Astrocyte (in vitro differentiated cells and primary cell): ENCODE results near the gene MED9. TPM values are rescaled to one million over a fixed set of nuclear protein-coding genes. Genes with fewer than 3 reads are reported as not detected.

Experiments used
- DNase-seq: peaks from one replicate; pipeline ENCODE4 v3.0.0-alpha.2; 2010; ENCODE audit warnings: low read depth
- FAIRE-seq: peaks from 2 replicates; lab custom pipeline; 2011; peaks lifted over from hg19 to GRCh38; lab: Jason Lieb, UNC
- H2AFZ ChIP-seq: 2 replicates; pipeline ENCODE4 v1.6.0; 2012; ENCODE audit warnings: low read depth, low read length, inconsistent platforms
- H3K27ac ChIP-seq: 2 replicates; pipeline ENCODE4 v1.5.1; 2011; ENCODE audit warnings: low read depth, low read length, inconsistent platforms
- H3K27me3 ChIP-seq: 2 replicates; pipeline ENCODE4 v1.6.0; 2011; ENCODE audit warnings: low read length, inconsistent platforms; ENCODE audit not compliant: insufficient read depth
- H3K36me3 ChIP-seq: 2 replicates; pipeline ENCODE4 v1.5.1; 2011; ENCODE audit warnings: low read length, inconsistent platforms; ENCODE audit not compliant: insufficient read depth
- H3K4me1 ChIP-seq: 2 replicates; pipeline ENCODE4 v1.5.1; 2011; ENCODE audit warnings: low read length, inconsistent platforms; ENCODE audit not compliant: insufficient read depth
- H3K4me2 ChIP-seq: 2 replicates; pipeline ENCODE4 v1.6.0; 2012; ENCODE audit warnings: low read length, inconsistent platforms
- H3K4me3 ChIP-seq: 2 replicates; pipeline ENCODE4 v1.5.1; 2011; ENCODE audit warnings: low read depth, mild to moderate bottlenecking, low read length, inconsistent platforms; ENCODE audit not compliant: insufficient read depth
- H3K79me2 ChIP-seq: 2 replicates; pipeline ENCODE4 v1.6.0; 2012; ENCODE audit warnings: mild to moderate bottlenecking, low read length, inconsistent platforms; ENCODE audit not compliant: insufficient read depth
- H3K9ac ChIP-seq: 2 replicates; pipeline ENCODE4 v1.6.0; 2012; ENCODE audit warnings: mild to moderate bottlenecking, low read length, inconsistent platforms
- H3K9me3 ChIP-seq: 2 replicates; pipeline ENCODE4 v1.5.1; 2012; ENCODE audit warnings: low read depth, mild to moderate bottlenecking, low read length, inconsistent platforms; ENCODE audit not compliant: insufficient read depth
- H4K20me1 ChIP-seq: 2 replicates; pipeline ENCODE4 v1.6.0; 2012; ENCODE audit warnings: low read length, inconsistent platforms; ENCODE audit not compliant: insufficient read depth
- H3K27ac Mint-ChIP-seq: one replicate; pipeline ENCODE4 v1.8.0; 2021; ENCODE audit warnings: mild to moderate bottlenecking, mixed read lengths; ENCODE audit not compliant: unreplicated experiment
- H3K27me3 Mint-ChIP-seq: one replicate; pipeline ENCODE4 v1.8.0; 2021; ENCODE audit warnings: low read depth, mixed read lengths; ENCODE audit not compliant: unreplicated experiment
- H3K36me3 Mint-ChIP-seq: one replicate; pipeline ENCODE4 v1.8.0; 2021; ENCODE audit warnings: low read depth, mixed read lengths; ENCODE audit not compliant: unreplicated experiment
- H3K4me1 Mint-ChIP-seq: one replicate; pipeline ENCODE4 v1.8.0; 2021; ENCODE audit warnings: low read depth, mixed read lengths; ENCODE audit not compliant: unreplicated experiment
- H3K4me3 Mint-ChIP-seq: one replicate; pipeline ENCODE4 v1.8.0; 2021; ENCODE audit warnings: mild to moderate bottlenecking, moderate library complexity, mixed read lengths; ENCODE audit not compliant: unreplicated experiment
- H3K9me3 Mint-ChIP-seq: one replicate; pipeline ENCODE4 v1.8.0; 2021; ENCODE audit warnings: mild to moderate bottlenecking, mixed read lengths; ENCODE audit not compliant: unreplicated experiment
- EZH2 ChIP-seq: IDR thresholded peaks from 2 replicates; pipeline ENCODE4 v1.6.1; 2012; ENCODE audit warnings: mild to moderate bottlenecking, low read length, inconsistent platforms; ENCODE audit not compliant: insufficient read depth
- total RNA-seq: library from RNA; stranded (reverse); gene quantifications from 2 replicates; pipeline ENCODE4 v1.2.1, GENCODE V29; 2021
- TF ChIP-seq, protein P1 (sequence below): IDR thresholded peaks from 2 replicates; pipeline ENCODE4 v1.5.1; 2011; ENCODE audit warnings: low read depth, mild to moderate bottlenecking, inconsistent platforms, low read length, moderate library complexity; ENCODE audit not compliant: insufficient read depth

Gene MED9
- total RNA-seq, 1 donor from 2014 or later, result 9.4 TPM

DNA sequence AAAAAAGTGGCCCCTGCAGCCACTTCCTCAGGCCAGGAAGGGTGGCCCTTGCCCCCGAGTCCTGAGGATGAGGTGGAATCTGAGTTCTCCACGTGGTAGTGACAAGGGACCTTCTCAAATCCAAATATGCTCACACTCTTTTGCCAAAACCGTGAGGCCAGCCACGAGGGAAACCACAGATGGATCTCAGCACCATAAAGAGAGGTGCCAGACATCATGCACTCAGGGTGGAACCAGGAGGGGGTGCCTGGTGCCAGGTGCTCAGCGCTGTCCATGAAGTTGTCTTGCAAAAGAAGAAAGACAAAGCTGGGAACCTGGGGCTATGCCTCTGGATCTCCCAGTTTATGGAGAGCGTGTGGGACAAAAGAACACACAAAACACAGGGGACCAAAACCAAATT lies 45.2 kb upstream of the MED9 start:
- no peaks in the 10 kb centered on the region for H3K9me3 ChIP-seq
- H3K4me1 ChIP-seq, result peaks cover 15% of the 10 kb centered on the region
- H3K27ac ChIP-seq, result no peak overlapping the region
- Mint-ChIP-seq H3K4me1 (peaks cover 10% of the 10 kb centered on the region), H3K27me3 (peaks cover 37% of the 10 kb centered on the region), H3K36me3 (no peaks in the 10 kb centered on the region), H3K27ac (no peak overlapping the region), H3K4me3 (no peak overlapping the region), H3K9me3 (peaks cover 13% of the 10 kb centered on the region)
- H2AFZ ChIP-seq, result no peak overlapping the region
- DNase-seq, result no peak
- no peak for TF ChIP-seq EZH2
- TF ChIP-seq, protein P1, sequence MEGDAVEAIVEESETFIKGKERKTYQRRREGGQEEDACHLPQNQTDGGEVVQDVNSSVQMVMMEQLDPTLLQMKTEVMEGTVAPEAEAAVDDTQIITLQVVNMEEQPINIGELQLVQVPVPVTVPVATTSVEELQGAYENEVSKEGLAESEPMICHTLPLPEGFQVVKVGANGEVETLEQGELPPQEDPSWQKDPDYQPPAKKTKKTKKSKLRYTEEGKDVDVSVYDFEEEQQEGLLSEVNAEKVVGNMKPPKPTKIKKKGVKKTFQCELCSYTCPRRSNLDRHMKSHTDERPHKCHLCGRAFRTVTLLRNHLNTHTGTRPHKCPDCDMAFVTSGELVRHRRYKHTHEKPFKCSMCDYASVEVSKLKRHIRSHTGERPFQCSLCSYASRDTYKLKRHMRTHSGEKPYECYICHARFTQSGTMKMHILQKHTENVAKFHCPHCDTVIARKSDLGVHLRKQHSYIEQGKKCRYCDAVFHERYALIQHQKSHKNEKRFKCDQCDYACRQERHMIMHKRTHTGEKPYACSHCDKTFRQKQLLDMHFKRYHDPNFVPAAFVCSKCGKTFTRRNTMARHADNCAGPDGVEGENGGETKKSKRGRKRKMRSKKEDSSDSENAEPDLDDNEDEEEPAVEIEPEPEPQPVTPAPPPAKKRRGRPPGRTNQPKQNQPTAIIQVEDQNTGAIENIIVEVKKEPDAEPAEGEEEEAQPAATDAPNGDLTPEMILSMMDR, result no peak
- no peaks in the 10 kb centered on the region for H3K36me3 ChIP-seq
- H3K4me3 ChIP-seq, result no peak overlapping the region
- peaks cover 3% of the 10 kb centered on the region for H3K27me3 ChIP-seq
- no peak overlapping the region for H3K4me2 ChIP-seq
- no peak overlapping the region for H3K9ac ChIP-seq
- no peaks in the 10 kb centered on the region for H4K20me1 ChIP-seq
- FAIRE-seq, result no peak
- no peaks in the 10 kb centered on the region for H3K79me2 ChIP-seq

DNA sequence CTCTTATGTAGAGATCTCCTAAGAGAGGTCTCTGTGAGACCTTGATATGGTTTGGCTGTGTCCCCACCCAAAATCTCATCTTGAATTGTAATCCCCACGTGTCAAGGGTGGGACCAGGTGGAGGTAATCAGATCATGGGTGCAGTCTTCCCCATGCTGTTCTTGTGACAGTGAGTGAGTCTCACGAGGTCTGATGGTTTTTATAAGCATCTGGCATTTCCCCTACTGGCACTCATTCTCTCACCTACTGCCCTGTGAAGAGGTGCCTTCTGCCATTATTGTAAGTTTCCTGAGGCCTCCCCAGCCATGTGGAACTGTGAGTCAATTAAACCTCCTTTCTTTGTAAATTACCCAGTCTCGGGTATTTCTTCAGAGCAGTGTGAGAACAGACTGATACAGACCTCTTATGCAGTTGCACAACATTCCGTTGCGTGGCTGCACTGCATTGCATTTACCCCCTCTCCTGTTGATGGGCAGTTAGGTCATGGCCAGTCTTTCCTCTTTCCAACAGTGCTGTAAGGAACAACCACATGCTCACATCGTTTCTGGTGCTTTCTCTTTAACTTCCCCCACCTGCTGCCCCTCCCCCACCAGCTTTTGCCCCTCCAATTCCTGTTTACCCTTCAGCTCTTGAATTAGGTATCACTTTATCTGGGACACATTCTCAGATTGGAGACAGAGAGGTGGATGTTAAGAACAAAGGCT lies 43.6 kb upstream of the MED9 start:
- Histone ChIP-seq H3K4me3 (no peak overlapping the region), H3K9ac (no peak overlapping the region), H3K9me3 (no peaks in the 10 kb centered on the region), H3K4me2 (no peak overlapping the region), H3K4me1 (peaks cover 15% of the 10 kb centered on the region), H4K20me1 (no peaks in the 10 kb centered on the region), H3K27me3 (peaks cover 1% of the 10 kb centered on the region), H3K79me2 (no peaks in the 10 kb centered on the region), H3K36me3 (no peaks in the 10 kb centered on the region), H3K27ac (no peak overlapping the region), H2AFZ (no peak overlapping the region)
- no peak for TF ChIP-seq EZH2
- TF ChIP-seq, protein P1, result no peak
- peaks cover 10% of the 10 kb centered on the region for H3K4me1 Mint-ChIP-seq
- peaks cover 12% of the 10 kb centered on the region for H3K9me3 Mint-ChIP-seq
- no peaks in the 10 kb centered on the region for H3K36me3 Mint-ChIP-seq
- DNase-seq (no peak), FAIRE-seq (no peak)
- peaks cover 25% of the 10 kb centered on the region for H3K27me3 Mint-ChIP-seq
- no peak overlapping the region for H3K27ac Mint-ChIP-seq
- no peak overlapping the region for H3K4me3 Mint-ChIP-seq

DNA sequence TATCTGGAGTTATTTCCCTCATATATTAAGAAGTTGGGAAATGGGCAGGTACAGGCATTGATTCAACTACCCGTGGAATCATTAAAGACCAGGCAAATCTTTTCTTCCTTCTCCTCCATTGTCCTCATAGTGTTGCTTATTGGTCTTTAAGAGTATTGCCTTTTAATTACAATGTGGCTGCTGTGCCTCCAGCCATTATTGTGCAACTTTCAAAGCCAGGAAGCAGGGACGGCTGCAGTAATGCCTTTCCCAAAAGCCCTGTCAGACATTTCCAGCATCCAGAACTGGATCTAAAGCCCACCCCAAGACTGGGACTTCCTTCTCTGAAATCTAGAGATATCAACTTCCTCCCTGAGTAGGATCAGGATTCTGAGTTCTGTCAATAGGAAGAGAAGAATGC lies 42.3 kb upstream of the MED9 start:
- Histone ChIP-seq H3K79me2 (no peaks in the 10 kb centered on the region), H4K20me1 (no peaks in the 10 kb centered on the region), H2AFZ (no peak overlapping the region), H3K9ac (no peak overlapping the region), H3K27me3 (no peaks in the 10 kb centered on the region), H3K4me1 (peaks cover 15% of the 10 kb centered on the region), H3K27ac (peak overlapping the region; percentile 48), H3K9me3 (no peaks in the 10 kb centered on the region), H3K4me2 (no peak overlapping the region), H3K36me3 (no peaks in the 10 kb centered on the region), H3K4me3 (no peak overlapping the region)
- Mint-ChIP-seq H3K9me3 (peaks cover 10% of the 10 kb centered on the region), H3K36me3 (no peaks in the 10 kb centered on the region), H3K27ac (no peak overlapping the region), H3K27me3 (peaks cover 21% of the 10 kb centered on the region), H3K4me1 (peaks cover 10% of the 10 kb centered on the region), H3K4me3 (no peak overlapping the region)
- DNase-seq (no peak), FAIRE-seq (no peak)
- no peak for TF ChIP-seq EZH2
- TF ChIP-seq, protein P1, result no peak
